ENCODE results near the gene PECR.

- no peak for TF ChIP-seq EZH2phosphoT487 (IDR thresholded peaks at IDR 0.05; ENCODE audit: borderline replicate concordance, low read length)
- no peak for TF ChIP-seq CTCF (conservative IDR thresholded peaks at IDR 0.05; ENCODE audit: low read depth, low read length)
- no peak for TF ChIP-seq EZH2 (IDR thresholded peaks at IDR 0.05; ENCODE audit: low read length, unreplicated experiment)
Measured at GRCh38 chr2:216116418-216116817, 34.8 kb upstream of the PECR start.
